HPDE6-E6E7 (cell line): ENCODE results near the gene CNFN.

Experiments used
- DNase-seq: peaks from one replicate; pipeline ENCODE4 v3.0.0; 2011; ENCODE audit warnings: missing footprints; ENCODE audit errors: extremely low spot score

Gene CNFN

GRCh38 chr19:42389899-42390298 lies at the start of gene CNFN:
TSS of gene CNFN (minus strand) at chr19:42390297. CDS start at chr19:42389037, 1,260 bp downstream.
- no peak for DNase-seq

GRCh38 chr19:42436006-42436405 lies 45.9 kb upstream of the CNFN start:
- DNase-seq: no peak

- no peak for DNase-seq
Observed at GRCh38 chr19:42435316-42435715, 45.2 kb upstream of the CNFN start.

- DNase-seq: peak; percentile 41
Observed at GRCh38 chr19:42433503-42434260, 43.6 kb upstream of the CNFN start.

GRCh38 chr19:42431486-42431885 lies 41.4 kb upstream of the CNFN start:
- DNase-seq: no peak

GRCh38 chr19:42428676-42429075 lies 38.6 kb upstream of the CNFN start:
- DNase-seq: no peak

- no peak for DNase-seq
Observed at GRCh38 chr19:42427313-42427712, 37.2 kb upstream of the CNFN start, which contains the start of gene LIPE. TSS of gene LIPE (minus strand) at chr19:42427388. CDS start at chr19:42427149, 239 bp downstream.

GRCh38 chr19:42426643-42427042 lies 36.5 kb upstream of the CNFN start:
- no peak for DNase-seq

- no peak for DNase-seq
Observed at GRCh38 chr19:42424712-42425131, 34.6 kb upstream of the CNFN start.

- no peak for DNase-seq
Observed at GRCh38 chr19:42424345-42424707, 34.2 kb upstream of the CNFN start.

- DNase-seq: peak; percentile 95
Observed at GRCh38 chr19:42423462-42424344, 33.6 kb upstream of the CNFN start.

- no peak for DNase-seq
Observed at GRCh38 chr19:42422901-42423461, 32.9 kb upstream of the CNFN start.

- DNase-seq: no peak
Observed at GRCh38 chr19:42422092-42422900, 32.2 kb upstream of the CNFN start.

- peak; percentile 75 for DNase-seq
Observed at GRCh38 chr19:42421591-42422031, 31.5 kb upstream of the CNFN start.

GRCh38 chr19:42421101-42421500 lies 31.0 kb upstream of the CNFN start:
- DNase-seq: no peak

- DNase-seq: peak; percentile 85
Observed at GRCh38 chr19:42420055-42420544, 30.0 kb upstream of the CNFN start.

GRCh38 chr19:42419309-42419708 lies 29.2 kb upstream of the CNFN start:
- no peak for DNase-seq

- no peak for DNase-seq
Observed at GRCh38 chr19:42412661-42413076, 22.6 kb upstream of the CNFN start.

GRCh38 chr19:42412227-42412626 lies 22.1 kb upstream of the CNFN start:
- no peak for DNase-seq

- DNase-seq: no peak
Observed at GRCh38 chr19:42411581-42412178, 21.6 kb upstream of the CNFN start.

GRCh38 chr19:42410371-42410770 lies 20.3 kb upstream of the CNFN start:
- no peak for DNase-seq
